Inferior parietal cortex (tissue), 1 donor: ENCODE results near the gene XIAP.
A peak's percentile ranks its signal among the peaks of the same experiment; 100 is the strongest.
"Not testable (repeated sequence)": the region's sequence is repeated elsewhere in the genome, so short reads cannot be mapped to it uniquely, and the experiment has no call there.

Experiments used
- DNase-seq: peaks from one replicate; pipeline ENCODE4 v3.0.0-alpha.2; 2016; ENCODE audit errors: extremely low spot score

The XIAP gene

GRCh38 chrX:123876177-123876576, 16.3 kb downstream of the XIAP start:
- DNase-seq, result no peak

- no peak for DNase-seq
Measured at GRCh38 chrX:123876844-123877243, 17.0 kb downstream of the XIAP start.

- no peak for DNase-seq
Measured at GRCh38 chrX:123878252-123878721, 18.4 kb downstream of the XIAP start.

GRCh38 chrX:123881330-123881729, 21.5 kb downstream of the XIAP start:
- no peak for DNase-seq

- no peak for DNase-seq
Measured at GRCh38 chrX:123882391-123882790, 22.5 kb downstream of the XIAP start.

GRCh38 chrX:123884809-123885408, 25.1 kb downstream of the XIAP start:
- peak; percentile 34 for DNase-seq

GRCh38 chrX:123899701-123900100, 39.8 kb downstream of the XIAP start:
- DNase-seq, result no peak

- not testable (repeated sequence) for DNase-seq
Measured at GRCh38 chrX:123903261-123903660, 43.4 kb downstream of the XIAP start.

GRCh38 chrX:123905332-123905731, 45.5 kb downstream of the XIAP start:
- DNase-seq, result no peak

GRCh38 chrX:123906557-123907316, 46.9 kb downstream of the XIAP start:
- DNase-seq, result no peak

GRCh38 chrX:123909523-123909922, 49.7 kb downstream of the XIAP start:
- no peak for DNase-seq

- DNase-seq, result no peak
Measured at GRCh38 chrX:123917069-123917468, 57.2 kb downstream of the XIAP start.

GRCh38 chrX:123918106-123918721, 58.4 kb downstream of the XIAP start:
- no peak for DNase-seq

GRCh38 chrX:123920105-123920785, 60.4 kb downstream of the XIAP start:
- no peak for DNase-seq

GRCh38 chrX:123923211-123923610, 63.4 kb downstream of the XIAP start:
- DNase-seq, result no peak

- no peak for DNase-seq
Measured at GRCh38 chrX:123924186-123924585, 64.3 kb downstream of the XIAP start.

GRCh38 chrX:123927845-123928244, 68.0 kb downstream of the XIAP start:
- no peak for DNase-seq

- DNase-seq, result not testable (repeated sequence)
Measured at GRCh38 chrX:123932055-123932454, 72.2 kb downstream of the XIAP start.

- DNase-seq, result no peak
Measured at GRCh38 chrX:123943074-123943473, 83.2 kb downstream of the XIAP start.

GRCh38 chrX:123943488-123943887, 83.6 kb downstream of the XIAP start:
- DNase-seq, result no peak

- no peak for DNase-seq
Measured at GRCh38 chrX:123949846-123950245, 90.0 kb downstream of the XIAP start.
